ENCODE measurements around the gene CBX1.
"Not testable (repeated sequence)": the region's sequence is repeated elsewhere in the genome, so short reads cannot be mapped to it uniquely, and the experiment has no call there.

CBX1 gene

DNA sequence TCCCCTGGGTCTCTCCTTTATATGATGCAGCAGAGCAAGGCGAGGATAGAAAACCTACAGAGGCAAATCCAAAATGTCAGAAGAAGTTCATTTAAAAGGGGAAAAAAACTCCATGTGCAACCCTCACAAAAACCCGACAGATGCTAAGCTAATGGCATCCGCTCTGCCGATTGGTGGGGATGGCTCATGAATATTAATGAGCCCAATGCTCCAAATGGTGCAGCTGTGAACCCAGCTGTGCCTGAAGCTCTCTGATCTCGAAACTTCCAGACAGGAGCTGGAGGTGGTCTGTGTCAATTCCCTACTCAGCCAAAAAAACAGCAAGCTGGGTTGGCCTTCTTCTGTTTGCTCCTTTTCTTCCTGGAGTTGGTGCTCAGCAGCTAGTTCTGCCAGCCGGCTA, 21.8 kb upstream of the CBX1 start:
- peak; percentile 63 for DNase-seq

DNA sequence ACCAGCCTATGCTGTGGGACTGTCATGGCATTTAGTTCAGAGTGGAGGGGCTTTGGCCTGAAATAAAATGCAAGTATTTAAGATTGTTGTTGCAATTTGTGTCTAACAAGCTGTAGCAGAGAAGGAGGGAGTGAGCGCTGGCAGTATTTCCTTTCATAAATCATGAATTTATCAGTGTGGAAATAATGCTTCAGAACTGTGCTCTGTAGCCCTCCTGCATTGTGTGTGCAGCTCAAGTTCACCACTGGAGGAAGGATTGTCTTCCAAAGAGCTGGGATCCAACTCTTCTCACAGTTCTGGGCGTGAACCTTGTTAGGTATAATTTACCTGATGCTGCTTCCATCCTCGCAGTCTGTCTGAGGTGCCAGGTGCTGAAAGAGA, 21.4 kb upstream of the CBX1 start:
- DNase-seq = no peak

DNA sequence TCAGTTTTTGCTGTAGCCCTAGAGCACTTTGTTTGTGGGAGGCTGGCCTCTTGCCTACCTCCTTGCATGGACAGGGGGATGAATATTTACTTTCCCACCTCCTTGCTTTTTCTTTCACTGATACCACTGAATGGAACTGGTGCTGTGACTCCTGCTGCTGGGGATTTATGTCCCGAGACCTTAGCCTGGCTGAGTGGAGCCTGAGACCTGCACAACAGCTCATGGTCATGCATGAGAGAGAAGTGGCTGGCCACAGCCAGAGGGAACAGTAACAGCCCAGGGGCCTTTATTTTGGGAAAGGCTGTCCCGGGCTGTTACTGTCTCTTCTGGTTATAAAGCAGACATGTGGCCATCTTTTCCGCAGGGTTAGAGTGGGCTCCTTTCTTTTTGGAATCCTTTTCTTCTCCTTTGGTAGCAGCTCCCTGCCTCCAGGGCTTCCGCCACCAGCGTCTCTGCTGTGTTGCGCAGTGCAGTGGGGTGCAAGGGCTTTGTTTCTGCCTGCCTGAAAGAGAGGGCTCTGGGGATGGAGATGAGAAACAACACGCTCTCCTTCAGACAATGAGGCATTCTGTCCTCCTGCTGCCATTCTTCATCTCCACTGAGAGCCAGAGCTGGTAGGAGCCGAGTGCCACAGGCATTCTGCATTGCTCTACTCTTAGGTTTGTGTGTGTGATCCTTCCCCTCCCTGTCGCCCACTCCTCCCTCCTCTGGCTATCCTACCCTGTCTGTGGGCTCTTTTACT, 20.8 kb upstream of the CBX1 start:
- DNase-seq = no peak

DNA sequence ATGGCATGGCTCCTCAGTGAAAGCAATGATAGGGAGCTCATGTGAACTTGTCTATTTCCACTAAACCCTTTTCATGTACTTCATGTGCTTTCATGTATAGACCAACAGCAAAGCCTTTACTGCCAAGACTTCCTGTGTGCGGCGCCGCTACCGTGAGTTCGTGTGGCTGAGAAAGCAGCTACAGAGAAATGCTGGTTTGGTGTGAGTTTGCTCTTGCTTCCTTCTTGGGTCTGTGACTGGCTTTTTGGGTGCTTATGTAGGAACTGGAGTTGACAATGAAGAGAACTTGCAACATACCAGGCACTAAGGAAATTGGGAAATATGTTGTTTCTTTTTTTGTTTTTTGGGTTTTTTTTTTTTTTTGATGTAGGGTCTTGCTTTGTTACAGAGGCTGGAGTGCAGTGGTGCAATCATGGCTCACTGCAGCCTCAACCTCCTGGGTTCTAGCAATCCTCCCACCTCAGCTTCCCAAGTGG, 12.0 kb upstream of the CBX1 start:
- DNase-seq = no peak

DNA sequence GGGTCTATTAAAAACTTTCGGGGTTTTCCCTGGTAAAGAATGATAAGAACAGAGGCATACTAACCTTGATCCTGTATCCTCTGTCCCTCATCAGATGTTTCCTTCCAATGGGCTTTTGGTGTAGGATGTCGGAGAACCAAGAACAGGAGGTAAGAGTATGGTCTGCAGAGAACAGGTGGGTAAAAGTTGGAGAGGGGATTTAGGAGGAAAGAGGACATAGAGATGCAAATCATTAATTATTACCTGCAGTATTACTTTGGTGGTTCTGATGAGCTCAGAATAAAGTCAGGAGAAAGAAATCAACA, 10.6 kb upstream of the CBX1 start:
- DNase-seq = no peak

DNA sequence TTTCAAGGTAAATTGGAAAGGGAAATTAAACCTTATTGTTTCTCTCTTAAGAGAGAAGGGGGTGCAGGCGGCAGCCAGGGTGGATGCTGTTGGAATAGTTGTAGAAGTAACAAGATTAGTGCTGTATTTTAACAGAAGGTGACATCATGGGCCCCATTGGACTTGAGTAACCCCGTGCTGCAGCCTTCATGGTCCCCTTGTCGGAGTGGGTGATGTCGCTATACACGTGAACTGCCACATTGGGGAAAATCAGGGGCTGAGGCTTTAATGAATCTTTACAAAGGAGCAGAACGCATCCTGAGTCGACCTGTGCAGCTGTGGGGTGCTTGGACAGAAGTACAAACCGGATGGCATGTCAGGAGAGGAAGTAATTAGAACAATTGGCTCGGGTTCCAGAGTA, 9.5 kb upstream of the CBX1 start:
- DNase-seq = no peak

DNA sequence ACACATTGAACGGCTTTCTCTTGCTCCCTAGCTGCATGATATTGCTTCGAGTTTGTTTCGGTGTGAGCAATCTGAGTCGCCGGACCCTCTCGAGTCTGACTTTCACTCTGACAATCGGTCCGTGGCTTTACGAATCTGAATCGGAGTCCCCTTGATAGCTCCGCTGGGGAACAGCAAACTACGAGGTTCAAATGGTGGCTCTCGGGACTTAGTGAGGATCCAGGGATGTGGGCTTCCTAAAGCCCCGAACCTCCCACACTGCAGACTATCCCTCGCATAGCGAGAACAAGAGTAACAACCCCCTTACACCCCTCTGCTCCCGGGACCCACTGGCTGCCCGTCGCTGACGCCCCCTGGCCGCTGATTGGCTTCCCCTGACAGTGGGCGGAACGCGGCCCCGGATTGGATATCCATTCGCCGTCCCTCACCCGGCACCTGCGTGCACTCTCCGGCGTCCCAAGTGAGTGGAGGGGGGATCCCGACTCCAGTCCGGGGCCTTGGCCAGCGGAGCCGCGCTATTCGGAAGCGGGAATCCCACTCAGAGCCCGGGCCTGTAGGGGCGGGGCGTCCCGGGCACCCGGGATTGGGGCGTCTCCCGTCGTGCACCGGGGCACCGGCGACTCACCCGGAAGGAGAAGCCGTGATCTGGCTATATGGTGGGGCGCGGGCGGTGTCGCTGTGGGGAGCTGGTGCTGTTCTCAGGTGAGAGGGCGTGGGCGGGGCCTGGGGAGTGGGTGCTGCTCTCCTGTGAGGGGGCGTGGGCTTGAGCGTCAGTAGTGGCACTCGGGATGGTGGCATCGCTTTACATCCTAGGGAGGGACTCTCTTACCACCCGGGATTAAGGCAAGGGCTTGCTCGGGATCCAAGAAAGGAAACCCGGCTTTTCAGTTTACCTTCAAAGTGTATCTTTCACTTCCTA, 6.1 kb upstream of the CBX1 start, which contains the start of gene SNX11:
Gene SNX11, plus strand, starts transcription at position 630 of the 919 bp plus-strand sequence. CDS start 4,278 bp downstream, outside the sequence.
- peak; percentile 78 for DNase-seq

DNA sequence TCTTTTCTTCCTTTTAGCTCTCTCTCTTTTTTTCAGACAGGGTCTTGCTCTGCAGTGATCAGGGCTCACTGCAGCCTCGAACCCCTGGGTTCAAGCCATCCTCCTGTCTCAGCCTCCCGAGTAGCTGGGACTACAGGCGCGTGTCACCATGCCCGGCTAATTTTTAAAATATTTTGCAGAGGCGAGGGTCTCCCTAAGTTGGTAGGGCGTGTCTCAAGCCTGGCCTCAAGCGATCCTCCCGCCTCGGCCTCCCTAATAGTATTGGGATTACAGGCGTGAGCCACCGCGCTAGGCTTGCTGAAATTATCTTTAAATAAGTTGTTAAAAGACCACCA, 5.5 kb upstream of the CBX1 start:
- no peak for DNase-seq

DNA sequence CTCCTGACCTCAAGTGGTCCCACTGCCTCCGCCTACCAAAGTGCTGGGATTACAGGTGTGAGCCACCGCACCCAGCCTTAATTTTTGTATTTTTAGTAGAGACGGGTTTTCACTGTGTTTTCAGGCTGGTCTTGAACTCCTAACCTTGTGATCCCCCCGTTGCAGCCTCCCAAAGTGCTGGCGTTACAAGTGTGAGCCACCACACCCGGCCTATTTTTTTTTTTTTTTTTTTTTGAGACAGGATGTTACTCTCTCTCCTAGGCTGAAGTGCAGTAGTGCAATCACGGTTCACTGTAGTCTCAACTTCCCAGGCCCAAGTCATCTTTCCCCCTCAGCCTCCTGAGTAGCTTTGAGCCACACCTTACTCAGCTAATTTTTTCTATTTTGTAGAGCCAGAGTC, 3.2 kb upstream of the CBX1 start:
- DNase-seq = no peak

DNA sequence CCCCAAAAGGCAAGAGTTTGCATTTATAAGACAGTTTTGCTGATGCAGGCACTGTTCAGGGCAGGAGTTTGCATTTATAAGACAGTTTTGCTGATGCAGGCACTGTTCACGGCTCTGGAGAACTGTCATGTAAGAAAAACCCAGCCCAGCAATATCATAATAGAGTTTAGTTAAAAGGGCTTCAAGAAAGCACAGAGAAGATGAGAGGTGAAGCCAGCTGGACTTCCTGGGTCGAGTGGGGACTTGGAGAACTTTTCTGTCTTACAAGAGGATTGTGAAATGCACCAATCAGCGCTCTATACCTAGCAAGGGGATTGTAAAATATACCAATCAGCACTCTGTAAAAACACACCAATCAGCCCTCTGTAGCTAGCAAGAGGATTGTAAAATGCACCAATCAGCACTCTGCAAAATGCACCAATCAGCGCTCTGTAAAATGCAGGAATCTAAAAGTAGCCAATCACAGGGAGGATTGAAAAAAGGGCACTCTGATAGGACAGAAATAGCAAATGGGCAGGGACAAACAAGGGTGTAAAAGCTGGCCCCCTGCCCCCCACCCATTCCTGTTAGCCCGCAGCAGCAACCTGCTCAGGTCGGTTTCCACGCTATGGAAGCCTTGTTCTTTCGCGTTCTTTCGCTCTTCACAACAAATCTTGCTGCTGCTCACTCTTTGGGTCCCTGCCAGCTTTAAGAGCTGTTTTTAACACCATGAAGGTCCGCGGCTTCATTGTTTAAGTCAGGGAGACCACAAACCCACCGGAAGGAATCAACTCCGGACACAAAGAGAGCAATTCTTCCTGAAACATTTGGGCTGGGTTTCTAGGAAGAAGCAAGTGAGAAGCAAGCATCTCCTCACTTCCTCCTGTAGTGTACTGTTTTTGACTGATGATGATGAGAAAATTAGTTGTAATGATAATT, 1.8 kb upstream of the CBX1 start:
- DNase-seq = no peak

DNA sequence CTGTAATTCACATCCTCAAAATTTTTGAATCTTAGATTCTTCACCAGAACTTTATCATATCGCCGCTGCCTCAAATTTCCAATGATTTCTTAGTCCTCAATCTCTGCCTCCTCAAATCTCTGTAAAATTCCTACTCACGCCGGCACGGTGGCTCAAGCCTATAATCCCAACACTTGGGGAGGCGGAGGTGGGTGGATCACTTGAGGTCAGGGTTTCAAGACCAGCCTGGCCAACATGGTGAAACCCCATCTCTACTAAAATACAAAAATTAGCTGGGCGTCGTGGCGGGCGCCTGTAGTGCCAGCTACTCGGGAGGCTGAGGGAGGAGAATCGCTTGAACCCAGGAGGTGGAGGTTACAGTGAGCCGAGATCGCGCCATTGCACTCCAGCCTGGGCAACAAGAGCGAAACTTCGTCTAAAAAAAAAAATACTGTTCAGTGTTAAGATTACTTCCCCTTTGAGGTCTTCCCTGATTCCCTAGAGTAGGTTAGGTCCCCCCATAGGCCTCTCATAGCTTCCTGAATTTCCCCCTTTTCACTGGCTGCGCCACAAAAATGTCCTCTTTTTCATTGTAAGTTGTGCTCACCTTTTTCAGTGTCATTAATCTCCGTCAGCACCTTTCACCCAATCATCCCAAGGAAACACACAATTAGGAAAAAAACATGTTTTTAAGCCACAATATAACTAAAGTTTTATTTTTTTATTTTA, 919 bp upstream of the CBX1 start:
- DNase-seq = no peak

DNA sequence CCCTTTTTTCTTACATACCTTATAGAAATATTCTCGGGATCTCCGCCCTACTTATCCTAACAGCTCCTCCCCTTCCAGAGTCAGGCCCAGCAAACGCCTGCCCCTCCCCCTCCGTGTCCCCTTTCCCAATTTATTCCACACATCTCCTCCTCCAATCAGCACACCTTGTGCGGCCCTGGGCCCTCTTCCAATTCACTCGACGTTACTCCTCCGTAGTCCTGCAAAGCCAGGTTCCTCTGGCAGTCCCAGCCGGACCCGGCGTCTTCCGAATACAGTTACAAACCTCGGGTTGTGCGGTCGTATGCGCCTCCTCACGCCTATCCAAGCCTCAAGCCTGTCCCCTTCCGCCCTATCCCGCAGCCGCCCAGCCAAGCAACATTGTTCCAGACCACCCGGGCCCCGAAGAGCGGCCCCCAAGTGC, 677 bp downstream of the CBX1 start:
- DNase-seq = no peak

DNA sequence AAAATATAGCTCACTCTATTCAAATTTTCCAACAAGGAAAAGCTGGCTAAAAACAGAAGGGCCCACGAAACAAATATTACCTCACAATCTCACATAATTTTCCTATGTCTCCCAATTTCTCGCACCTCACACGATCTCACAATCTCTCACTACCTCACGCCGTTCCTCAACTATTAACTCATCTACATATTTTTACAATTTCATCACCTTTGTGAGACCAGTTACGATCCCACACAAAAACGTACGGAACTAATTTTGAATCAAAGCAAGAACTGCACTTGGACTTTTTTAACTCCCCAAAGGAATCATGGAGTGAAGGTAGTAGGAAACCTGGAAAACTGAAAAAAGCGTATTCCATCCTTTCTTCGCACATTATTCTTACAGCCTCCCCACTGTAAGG, 1.1 kb downstream of the CBX1 start:
- no peak for DNase-seq

DNA sequence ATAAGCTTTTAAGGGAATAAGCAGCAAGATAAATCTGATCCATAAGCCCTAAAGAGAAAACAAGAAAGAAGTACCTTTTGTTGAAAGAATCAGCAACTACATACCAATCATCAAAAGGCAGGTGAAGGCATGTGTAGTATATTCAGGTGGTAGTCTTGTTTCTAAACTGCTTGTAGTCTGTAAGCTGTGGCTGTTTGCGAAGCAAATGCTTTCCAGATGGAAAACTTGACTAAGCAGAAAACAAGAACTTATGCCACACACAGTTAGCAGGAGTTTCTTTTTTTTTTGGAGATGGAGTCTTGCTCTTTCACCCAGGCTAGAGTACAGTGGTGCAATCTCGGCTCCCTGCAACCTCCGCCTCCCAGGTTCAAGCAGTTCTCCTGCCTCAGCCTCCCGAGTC, 5.7 kb downstream of the CBX1 start:
- no peak for DNase-seq

DNA sequence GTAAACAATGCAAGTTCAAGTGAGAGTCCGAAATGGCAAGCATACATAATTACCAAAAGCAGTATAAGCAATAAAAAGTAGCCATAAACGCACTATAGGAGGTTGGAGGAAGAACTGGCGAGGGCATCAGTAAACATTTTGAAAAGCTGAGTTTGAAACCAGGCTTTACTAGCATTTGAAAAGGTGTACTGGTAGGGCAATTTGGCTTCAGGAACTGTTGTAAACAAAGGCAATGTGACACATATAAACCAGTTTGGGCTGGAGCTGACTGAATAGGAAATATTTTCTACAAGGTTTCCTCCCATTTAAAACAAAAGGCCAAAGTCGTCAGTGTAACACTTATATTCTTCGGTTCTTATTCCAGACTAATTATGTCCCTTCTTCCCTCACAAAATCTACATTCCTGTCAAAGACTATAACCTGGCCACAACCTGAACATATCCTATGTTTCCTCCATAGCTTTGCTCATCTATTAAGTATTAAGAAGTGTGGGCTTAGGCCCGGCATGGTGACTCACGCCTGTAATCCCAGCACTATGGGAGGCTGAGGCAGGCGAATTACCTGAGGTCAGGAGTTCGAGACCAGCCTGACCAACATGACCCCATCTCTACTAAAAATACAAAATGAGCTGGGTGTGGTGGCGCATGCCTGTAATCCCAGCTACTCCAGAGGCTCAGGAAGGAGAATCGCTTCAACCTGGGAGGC, 7.8 kb downstream of the CBX1 start:
- no peak for DNase-seq

DNA sequence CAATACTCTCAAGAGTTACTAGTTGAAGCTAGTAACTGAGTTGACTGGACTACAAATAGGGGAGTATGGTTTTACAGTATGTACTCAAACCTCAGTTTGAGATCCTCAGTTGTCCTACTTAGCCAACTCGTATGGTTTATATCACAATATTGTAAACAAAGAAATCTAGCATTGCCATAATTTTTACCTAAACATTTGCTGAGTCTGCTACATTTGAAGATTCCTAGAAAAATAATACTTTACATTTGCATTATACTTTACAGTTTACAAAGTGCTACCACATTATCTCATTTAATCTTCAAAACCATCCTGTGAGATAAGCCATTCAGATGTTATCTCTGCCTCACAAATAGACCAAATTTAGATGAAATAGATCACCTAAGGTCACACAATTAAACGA, 16.3 kb downstream of the CBX1 start:
- no peak for DNase-seq

DNA sequence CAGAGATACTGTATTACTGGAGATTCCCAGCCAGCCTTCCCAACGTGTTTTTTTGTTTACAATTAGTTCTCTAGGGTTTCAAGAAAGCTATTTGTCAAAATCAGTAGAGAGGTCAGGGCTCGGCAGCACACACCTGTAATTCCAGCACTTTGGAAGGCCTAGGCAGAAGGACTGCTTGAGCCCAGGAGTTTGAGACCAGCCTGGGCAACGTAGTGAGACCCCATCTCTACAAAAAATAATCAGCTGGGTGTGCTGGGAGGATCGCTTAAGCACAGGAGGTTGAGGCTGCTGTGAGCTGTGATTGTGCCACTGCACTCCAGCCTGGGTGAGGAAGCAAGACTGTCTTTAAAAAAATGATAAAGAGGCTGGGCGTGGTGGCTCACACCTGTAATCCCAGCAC, 19.4 kb downstream of the CBX1 start:
- no peak for DNase-seq

DNA sequence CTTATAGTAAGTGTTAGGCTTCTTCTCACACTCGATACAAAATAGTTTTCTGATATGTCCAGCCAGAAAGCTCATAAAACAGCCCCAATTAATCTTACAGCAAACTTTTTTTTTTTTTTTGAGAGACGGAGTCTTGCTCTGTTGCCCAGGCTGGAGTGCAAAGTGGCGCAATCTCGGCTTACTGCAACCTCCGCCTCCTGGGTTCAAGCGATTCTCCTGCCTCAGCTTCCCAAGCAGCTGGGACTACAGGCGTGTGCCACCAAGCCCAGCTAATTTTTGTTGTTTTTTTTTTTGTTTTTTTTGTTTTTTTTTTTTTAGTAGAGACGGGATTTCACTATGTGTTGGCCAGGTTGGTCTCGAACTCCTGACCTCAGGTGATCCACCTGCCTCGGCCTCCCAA, 24.1 kb downstream of the CBX1 start:
- not testable (repeated sequence) for DNase-seq

DNA sequence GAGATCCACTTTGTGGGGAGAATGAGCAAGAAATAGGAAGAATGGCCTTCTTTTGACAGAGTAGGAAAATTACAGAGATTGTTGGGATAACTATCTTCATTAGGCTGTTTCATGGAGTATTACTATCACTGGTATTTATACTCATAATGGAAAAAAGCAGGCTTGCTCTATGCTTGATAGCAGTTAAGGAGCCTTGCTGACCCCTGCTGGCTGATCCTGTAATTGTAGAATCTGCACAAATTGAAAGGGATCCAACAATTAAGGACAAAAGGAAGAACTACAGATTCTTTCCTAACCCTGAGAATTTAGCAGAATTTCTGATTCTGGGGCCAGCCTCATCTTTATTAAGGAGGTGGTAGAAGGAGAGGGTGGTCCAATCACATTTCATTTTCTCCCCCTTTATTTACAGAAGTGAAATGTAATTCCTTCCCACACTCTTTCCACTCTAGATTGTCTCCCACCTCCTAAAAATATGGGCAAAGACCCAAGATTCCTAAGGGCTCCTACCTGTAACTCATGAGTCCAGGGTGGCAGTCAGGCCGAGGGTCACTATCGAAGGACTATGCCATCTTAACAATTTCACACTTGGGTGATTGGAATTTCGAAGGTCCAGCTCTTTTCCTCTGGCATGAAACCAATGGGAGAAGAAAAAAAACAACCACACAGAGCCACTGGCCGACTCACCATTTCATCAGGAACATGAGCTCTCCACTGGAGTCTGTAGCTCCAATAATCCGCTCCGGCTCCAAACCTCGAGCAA, 26.8 kb downstream of the CBX1 start:
- DNase-seq = no peak

DNA sequence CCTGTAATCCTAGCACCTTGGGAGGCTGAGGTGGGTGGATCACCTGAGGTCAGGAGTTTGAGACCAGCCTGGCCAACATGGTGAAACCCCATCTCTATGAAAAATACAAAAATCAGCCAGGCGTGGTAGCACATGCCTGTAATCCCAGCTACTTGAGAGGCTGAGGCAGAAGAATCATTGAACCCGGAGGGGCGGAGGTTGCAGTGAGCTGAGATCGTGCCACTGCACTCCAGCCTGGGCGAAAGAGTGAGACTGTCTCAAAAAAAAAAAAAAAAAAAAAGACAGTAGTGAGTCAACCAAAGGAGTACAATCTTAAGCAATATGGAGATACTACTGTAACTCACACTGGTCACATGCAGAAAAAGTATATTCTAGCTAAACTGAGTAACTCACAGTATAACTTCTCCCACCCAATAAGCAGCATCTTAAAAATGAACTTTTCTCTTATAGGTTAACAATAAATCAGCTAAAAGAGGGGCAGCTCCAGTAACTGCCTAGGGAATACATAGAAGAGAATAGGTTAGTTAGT, 27.6 kb downstream of the CBX1 start:
- DNase-seq = not testable (repeated sequence)

DNA sequence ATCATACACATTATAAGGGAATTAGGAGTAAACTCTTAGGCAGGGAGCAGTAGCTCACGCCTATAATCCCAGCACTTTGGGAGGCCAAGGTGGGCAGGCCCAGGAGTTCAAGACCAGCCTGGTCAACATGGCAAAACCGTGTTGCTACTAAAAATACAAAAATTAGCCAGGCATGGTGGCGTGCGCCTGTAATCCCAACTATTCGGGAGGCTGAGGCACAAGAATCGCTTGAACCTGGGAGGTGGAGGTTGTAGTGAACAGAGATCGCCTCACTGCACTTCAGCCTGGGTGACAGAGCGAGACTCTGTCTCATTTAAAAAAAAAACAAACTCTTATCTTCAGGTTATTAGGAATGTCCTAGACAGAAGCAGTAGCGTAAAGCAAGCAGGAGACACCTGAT, 28.5 kb downstream of the CBX1 start:
- not testable (repeated sequence) for DNase-seq
